ENCODE measurements around the gene ZNF496. TPM values are rescaled to one million over a fixed set of nuclear protein-coding genes. Genes with fewer than 3 reads are reported as not detected.
"Not testable (repeated sequence)": the region's sequence is repeated elsewhere in the genome, so short reads cannot be mapped to it uniquely, and the experiment has no call there.

ZNF496 gene
- total RNA-seq, 6 experiments from 2014 or later = 3.7 to 5.8 (median 5.3) TPM

DNA sequence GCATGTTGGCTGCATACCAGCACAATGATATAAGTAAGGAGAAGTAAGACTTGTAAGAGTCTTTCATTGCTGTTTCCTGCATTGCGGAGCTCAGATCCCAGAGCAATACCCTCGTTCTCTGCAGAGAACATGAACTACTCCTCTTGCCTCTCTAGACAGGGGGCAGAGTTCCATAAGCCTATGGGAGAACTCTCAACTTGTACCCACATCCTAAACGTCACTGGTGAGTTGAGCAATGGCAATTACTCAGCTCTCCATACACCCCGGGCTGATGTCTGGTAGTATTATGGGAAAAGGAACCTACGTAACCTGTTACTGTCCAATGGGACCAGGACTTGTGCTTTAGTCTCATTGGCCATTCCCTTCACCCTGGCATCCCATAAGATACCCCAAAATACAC lies 27.3 kb upstream of the ZNF496 start:
- TF ChIP-seq, protein P1, sequence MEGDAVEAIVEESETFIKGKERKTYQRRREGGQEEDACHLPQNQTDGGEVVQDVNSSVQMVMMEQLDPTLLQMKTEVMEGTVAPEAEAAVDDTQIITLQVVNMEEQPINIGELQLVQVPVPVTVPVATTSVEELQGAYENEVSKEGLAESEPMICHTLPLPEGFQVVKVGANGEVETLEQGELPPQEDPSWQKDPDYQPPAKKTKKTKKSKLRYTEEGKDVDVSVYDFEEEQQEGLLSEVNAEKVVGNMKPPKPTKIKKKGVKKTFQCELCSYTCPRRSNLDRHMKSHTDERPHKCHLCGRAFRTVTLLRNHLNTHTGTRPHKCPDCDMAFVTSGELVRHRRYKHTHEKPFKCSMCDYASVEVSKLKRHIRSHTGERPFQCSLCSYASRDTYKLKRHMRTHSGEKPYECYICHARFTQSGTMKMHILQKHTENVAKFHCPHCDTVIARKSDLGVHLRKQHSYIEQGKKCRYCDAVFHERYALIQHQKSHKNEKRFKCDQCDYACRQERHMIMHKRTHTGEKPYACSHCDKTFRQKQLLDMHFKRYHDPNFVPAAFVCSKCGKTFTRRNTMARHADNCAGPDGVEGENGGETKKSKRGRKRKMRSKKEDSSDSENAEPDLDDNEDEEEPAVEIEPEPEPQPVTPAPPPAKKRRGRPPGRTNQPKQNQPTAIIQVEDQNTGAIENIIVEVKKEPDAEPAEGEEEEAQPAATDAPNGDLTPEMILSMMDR (IDR thresholded peaks at IDR 0.05) = no peak
- TF ChIP-seq POLR2A (IDR thresholded peaks at IDR 0.05) = peak; percentile 22
- DNase-seq = no peak

DNA sequence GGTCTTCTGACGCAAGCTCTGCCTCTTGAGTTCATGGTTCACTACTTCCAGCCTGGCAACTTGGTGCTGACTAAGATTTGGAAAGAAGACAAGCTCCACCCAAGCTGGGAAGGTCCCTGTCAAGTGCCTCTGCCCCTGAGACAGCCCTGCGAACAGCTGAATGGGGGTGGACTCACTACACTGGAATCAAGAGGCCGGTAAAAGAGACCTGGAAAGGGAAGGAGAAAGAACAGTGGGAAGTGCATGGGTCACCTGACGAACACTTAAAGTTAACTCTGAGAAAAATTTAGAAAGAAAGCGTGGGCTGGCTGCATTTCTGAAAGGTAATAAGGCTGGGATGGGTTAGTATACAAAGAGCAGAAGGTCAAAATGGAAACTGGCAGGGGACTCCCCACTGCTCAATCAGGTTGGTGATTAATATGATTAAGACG lies 26.1 kb upstream of the ZNF496 start:
- Histone ChIP-seq H3K27me3 (no peaks in the 10 kb centered on the region), H3K9me3 (no peaks in the 10 kb centered on the region), H3K4me3 (no peak overlapping the region), H3K4me1 (no peaks in the 10 kb centered on the region), H3K27ac (no peak overlapping the region), H3K36me3 (no peaks in the 10 kb centered on the region)
- DNase-seq (no peak), ATAC-seq (peak; percentile 14 to 35 (median 28))
- TF ChIP-seq, protein P1 (IDR thresholded peaks at IDR 0.05) = no peak
- TF ChIP-seq POLR2A (IDR thresholded peaks at IDR 0.05) = no peak
- 43% methylated on average over 6 of the region's 6 CpGs for WGBS (ENCODE audit: insufficient coverage, low coverage, low lambda C conversion rate, missing lambda C conversion rate)
- intact Hi-C loops (cut with DNase I) = no loop called here

More for the DNA sequence above, 27.3 kb upstream of the ZNF496 start:
- intact Hi-C loops (cut with DNase I) = no loop called here
- H3K36me3 ChIP-seq = no peaks in the 10 kb centered on the region
- no peak overlapping the region for H3K4me3 ChIP-seq
- H3K27ac ChIP-seq = no peak overlapping the region
- no peaks in the 10 kb centered on the region for H3K4me1 ChIP-seq
- H3K27me3 ChIP-seq = no peaks in the 10 kb centered on the region
- H3K9me3 ChIP-seq = no peaks in the 10 kb centered on the region
- 61% methylated on average over 3 of the region's 5 CpGs for WGBS (ENCODE audit: insufficient coverage, low coverage, low lambda C conversion rate, missing lambda C conversion rate)
- peak; percentile 20 to 46 (median 32) for ATAC-seq

DNA sequence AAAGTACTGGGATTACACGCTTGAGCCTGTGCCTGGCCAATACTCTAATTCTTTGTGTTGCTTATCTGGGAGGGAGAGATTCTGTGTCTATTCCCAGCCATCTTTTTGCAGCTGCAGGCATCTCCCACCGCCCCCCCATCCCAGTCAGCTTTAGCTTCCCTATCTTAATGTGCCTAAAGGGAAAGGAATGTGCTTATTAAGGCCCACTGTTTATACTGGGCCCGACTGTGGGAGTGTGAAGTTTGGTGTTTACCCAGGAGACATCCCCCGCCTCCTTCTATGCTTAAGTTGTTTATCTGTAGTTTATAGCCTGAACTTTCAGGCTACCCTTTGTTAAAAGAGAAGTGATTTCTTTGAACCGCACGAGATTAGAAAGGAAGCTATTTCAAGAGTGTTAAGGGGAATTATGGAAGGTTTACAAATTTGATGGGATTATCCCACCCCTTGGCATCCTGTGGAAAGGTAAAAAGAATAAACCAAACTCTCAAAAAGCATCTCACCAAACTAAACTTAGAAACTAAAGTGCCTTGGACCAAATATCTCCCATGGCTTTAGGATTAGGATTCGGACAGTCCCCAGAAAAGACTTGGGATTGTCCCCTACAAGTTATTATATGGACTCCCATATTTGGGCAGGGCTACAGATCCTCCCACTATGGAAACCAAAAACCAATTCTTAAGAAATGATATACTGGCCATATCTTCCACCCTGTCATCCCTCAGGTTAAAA lies 25.5 kb upstream of the ZNF496 start:
- H3K4me3 ChIP-seq = no peak overlapping the region
- no peak for DNase-seq
- 26% methylated on average over 7 of the region's 7 CpGs for WGBS (ENCODE audit: insufficient coverage, low coverage, low lambda C conversion rate, missing lambda C conversion rate)
- no peak for TF ChIP-seq POLR2A (IDR thresholded peaks at IDR 0.05)
- TF ChIP-seq, protein P1 (IDR thresholded peaks at IDR 0.05) = no peak
- H3K36me3 ChIP-seq = no peaks in the 10 kb centered on the region
- intact Hi-C loops (cut with DNase I) = no loop called here
- H3K27me3 ChIP-seq = no peaks in the 10 kb centered on the region
- no peak overlapping the region for H3K27ac ChIP-seq
- ATAC-seq = peak in 2 of 4 donors; percentile 27 to 40
- no peaks in the 10 kb centered on the region for H3K4me1 ChIP-seq
- no peaks in the 10 kb centered on the region for H3K9me3 ChIP-seq

DNA sequence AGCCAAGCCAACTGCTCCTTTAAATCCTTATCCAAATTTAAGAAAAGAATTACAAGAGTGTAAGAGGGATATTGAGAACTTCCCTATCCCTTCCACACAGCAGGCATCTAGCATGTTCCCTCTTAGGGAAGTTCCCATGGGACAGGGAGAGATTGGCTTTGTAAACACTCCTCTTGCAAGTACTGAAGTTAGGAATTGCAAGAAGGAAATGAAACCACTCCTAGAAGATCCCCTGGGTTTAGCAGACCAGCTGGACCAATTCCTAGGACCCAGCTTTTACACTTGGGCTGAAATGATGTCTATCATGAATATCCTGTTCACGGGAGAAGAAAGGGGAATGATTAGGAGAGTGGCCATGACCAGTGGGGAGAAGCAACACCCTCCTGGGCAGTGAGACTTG lies 23.5 kb upstream of the ZNF496 start:
- H3K27me3 ChIP-seq; H3K4me1 ChIP-seq; H3K27ac ChIP-seq; H3K9me3 ChIP-seq; intact Hi-C loops (cut with DNase I); H3K4me3 ChIP-seq; DNase-seq; ATAC-seq; H3K36me3 ChIP-seq: not testable (repeated sequence)
- 57% methylated on average over 1 of the region's 1 CpG for WGBS (ENCODE audit: insufficient coverage, low coverage, low lambda C conversion rate, missing lambda C conversion rate)

DNA sequence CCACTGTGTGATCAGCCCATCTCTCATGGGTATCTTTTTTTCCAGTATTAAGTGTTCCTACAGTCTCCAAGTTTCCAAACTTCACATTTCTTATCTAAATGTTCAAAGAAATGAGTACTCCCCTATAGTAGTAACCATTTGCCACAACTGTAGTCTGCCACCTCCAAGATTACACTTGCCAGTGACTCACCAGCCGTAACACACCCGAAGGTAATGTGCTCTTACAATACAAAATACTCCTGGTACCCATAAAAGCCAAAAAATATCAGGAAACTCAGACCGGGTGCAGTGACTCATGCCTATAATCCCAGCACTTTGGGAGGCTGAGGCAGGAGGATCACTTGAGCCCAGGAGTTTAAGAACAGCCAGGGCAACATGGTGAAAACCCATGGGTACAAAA lies 20.5 kb upstream of the ZNF496 start:
- no peaks in the 10 kb centered on the region for H3K36me3 ChIP-seq
- no peaks in the 10 kb centered on the region for H3K27me3 ChIP-seq
- no peaks in the 10 kb centered on the region for H3K4me1 ChIP-seq
- WGBS (ENCODE audit: insufficient coverage, low coverage, low lambda C conversion rate, missing lambda C conversion rate) = 74% methylated on average over 3 of the region's 3 CpGs
- ATAC-seq = no peak
- no peak for TF ChIP-seq POLR2A (IDR thresholded peaks at IDR 0.05)
- TF ChIP-seq, protein P1 (IDR thresholded peaks at IDR 0.05) = no peak
- H3K27ac ChIP-seq = no peak overlapping the region
- no peak for DNase-seq
- no peak overlapping the region for H3K4me3 ChIP-seq
- no peaks in the 10 kb centered on the region for H3K9me3 ChIP-seq
- intact Hi-C loops (cut with DNase I) = no loop called here
